ENCODE data around the gene FBXO40.

Gene FBXO40

DNA sequence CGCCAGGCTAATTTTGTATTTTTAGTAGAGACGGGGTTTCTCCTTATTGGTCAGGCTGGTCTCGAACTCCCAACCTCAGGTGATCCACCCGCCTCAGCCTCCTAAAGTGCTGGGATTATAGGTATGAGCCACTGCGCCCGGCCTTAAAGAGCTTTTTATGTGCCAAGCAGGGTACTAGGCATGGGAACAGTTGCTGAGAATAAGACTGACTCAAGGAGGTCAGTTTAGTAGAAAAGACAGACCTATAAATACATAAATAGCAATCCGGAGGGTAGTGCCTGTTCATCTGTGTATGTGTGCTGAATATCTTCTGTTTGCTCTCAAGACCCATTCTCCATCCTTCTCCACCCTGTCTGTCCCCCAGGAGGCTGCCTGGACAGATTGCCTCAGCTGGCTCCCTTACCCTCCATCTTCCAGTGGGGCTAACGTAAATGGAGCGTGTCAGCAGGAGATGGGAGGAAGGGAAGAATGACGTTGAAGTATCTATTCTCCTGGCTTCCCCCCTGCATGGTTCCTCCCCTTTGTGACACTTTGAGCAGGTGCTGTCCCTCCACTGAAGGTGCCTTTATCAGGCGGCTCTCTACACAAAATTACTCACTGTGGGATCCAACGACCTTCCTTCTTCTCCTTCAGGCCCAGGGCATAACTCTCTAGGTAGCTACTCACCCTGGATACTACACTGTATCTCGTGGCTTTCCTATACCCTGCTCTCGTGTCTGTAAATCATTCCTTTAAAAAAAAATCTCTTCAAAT lies 31.1 kb downstream of the FBXO40 start:
- DNase-seq: no peak

DNA sequence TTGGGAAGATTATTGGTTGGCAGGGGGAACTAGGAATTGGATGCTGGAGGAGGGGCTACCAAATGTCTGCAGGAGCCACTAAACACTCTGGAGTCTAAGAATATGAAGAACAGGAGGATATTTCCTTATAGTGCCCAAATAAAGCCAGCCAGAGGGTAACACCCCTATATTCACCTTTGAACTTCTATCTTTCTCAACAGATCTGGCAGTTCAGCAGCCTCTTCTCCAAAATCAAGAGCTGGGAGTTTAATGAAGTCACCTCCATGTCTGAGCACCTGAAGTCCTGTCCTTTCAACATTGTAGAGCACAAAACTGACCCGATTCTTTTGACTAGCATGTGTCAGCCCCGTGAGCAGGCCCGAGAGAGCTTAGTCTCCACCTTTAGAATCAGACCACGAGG lies 33.3 kb downstream of the FBXO40 start:
- DNase-seq: no peak

DNA sequence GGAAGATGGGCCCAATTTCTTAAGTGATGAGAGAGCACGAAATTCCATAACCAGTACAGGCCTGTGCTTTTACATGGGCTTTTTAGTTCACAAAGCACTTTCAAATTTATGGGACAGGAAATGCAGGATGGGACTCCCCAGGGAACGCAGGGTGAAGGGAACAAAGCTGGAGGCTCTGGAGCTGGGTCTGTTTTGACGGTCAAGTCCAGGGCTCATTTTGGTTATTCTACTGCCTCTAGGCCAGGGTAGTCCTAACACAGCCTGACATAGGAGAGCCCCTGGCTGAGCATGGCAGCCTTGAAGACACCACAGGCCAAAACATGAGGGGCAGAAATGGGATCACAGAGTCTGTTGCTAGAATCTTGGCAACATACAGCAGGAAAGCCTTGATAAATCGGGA lies 34.0 kb downstream of the FBXO40 start:
- no peak for DNase-seq

DNA sequence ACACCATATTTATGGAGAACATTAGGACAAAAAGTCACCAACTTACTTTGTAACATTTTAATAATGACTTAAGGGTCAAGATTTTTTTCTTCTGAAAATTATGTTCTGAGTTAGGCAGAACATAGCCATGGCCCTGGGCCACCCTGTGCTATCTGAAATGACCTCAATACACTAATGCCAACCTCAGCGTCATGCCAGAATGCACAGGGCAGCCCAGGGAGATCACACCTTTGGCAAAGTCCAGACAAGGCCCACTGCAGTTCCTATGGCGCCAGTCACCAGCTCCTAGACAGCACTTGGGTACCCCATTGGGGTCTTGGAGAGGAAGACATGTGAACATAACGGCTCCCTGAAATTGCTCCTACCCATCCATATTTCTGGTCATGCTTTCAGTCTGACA lies 34.4 kb downstream of the FBXO40 start:
- DNase-seq: no peak

DNA sequence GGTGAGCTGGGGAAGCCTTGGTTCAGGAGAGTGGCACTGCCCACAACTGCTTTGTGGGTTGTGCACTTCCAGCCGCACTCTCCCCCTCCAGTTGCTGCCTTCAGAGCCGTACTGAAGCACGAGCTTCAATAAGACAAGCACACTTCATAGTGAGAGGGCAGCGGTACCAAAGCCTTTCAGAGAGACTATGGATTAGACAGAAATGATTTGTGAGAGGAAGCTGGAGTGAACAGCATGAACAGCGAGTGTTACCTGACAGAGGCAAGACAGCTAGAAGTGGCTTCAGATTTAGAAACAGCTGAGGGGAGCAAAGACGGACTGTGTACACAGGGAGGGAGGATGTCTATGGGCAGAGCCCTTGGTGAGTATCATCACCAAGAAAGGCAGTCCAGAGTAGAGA lies 36.4 kb downstream of the FBXO40 start:
- no peak for DNase-seq

GRCh38 chr3:121630355-121630754 lies 37.2 kb downstream of the FBXO40 start:
- no peak for DNase-seq

DNA sequence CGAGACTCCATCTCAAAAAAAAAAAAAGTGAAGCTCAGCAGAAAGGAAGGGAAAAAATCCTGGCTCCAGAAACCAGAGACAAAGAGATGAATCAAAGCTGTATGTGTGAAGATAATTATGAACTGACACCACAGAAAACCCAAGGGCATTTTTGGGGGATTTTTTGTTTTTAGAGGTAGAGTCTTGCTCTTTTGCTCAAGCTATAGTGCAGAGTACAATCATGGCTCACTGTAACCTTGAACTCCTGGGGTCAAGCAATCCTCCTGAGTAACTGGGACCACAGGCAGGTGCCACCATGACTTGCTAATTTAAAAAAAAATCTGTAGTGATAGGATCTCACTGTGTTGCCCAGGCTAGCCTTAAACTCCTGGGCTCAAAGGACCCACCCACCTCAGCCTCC lies 44.7 kb downstream of the FBXO40 start:
- no peak for DNase-seq

- DNase-seq: no peak
Measured at GRCh38 chr3:121641127-121641526, 47.9 kb downstream of the FBXO40 start.

DNA sequence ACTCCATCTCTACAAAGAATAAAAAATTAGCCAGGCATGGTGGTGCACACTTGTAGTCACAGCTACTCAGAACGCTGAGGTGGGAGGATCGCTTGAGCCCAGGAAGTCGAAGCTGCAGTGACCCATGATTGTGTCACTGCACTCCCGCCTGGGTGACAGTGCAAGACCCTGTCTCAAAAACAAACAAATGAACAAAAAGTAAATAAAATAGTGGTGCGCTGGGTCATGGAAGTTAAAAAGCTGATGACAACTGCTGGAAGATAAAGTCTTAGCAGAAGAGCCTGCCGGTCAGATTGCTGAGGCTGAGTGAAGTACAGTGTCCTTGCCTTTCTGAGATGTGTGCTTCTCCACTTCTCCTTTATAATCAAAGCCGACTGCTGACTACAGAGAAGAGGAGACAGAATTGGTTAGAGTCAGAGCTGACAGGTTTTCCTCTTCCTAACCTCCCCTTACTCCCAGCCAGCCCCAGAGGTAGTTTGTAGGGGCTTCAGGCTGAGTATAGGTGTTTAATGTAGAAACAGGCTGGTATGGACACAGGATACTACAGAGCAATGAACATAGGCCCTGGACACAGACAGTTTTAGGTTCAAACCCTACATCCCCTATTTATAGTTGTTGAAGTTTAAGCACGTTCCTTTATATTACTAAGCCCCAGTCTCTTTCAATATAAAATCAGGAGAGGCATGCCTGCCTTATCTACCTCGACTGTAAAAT lies 49.6 kb downstream of the FBXO40 start:
- no peak for DNase-seq

GRCh38 chr3:121645054-121645453 lies 51.9 kb downstream of the FBXO40 start:
- no peak for DNase-seq

DNA sequence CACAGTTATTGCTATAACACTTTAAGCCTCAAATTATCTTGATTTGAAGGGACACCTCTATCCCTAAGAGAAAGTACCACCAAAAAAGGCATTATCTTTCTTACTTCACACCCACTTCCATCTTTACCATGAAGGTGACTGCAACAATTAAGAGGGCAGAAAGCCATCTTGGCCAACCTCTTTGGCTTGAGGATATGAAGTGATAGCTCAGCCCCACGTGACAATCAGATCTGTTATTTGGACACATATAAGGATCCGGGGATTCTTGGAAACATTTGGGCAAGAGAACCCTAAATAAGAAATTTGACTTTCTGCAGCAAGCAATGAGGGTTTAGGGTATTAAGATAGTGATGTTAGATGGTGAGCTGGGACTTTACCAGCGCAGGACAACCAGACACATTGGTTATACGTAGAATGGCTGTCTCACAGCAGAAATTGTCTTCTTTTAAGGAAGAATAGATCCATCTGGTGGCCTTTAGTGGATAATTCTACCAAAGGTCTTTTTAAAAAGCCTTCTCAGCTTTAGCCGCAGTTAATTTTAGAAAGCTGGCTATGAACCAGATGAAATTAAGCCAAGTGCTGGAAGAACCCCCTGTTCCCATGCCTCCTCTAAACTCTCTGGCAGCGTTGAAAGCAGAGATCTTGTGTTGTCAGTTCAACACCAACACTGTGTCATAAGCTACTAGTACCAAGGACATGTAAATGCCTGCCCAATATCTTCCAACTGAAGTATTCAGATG lies 55.2 kb downstream of the FBXO40 start:
- no peak for DNase-seq

DNA sequence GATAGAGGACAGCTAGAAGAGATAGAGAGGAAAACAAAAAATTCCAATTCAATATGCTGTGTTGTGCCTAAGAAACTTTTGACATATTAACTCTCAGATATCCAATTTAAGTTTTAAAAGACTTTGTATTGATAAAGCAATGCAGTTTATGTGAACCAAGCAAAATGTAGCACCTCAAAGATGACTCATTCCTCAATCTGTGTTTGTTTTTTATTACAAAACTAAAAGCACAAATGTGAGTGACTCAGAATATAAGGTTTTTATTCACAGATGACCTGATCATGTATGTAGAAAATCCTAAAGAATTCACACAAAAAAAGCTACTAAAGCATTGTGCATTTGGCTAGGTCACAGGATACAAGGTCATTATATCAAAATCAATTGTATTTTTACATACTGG lies 56.5 kb downstream of the FBXO40 start:
- DNase-seq: no peak

- no peak for DNase-seq
Measured at GRCh38 chr3:121651684-121652083, 58.5 kb downstream of the FBXO40 start.

DNA sequence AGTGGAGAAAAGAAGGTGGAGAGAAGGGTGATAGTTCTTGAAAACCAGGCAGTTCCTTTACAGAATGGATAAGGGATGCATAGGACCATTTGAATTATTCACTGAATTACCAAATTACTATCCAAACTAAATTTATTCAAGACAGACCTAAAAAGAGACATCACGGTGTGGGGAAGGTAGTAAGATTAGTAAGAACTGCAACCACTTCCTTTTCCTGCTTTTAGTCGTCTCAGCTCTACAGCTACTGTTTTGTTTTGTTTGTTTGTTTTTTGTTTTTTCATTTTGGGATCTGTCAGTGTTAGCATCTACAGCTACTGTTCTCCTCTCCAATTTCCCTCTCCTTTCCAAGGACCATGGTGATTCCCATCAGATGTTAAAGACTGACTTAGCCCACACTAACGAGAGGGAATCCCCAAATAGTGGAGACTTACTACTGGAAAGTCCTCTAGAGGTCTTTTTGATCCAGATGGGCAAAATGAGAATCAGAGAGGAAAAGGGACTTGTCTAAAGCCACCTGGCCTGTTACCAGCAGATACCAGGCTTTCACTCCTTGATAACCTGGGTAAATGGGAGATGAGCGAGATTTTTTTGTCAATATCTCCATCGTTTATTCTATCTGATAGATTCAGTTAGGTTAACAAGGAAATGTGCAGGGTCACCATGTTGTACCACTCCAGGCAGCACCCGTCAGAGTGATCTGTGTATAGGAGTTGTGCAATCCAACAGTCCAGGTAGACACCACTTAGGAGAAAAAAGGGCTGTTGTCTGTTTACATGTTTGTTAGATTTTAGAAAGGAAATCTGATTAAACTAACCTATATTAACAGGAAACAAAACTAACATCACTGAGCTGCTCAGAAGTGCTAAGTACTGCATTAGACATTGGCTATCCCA lies 61.6 kb downstream of the FBXO40 start:
- no peak for DNase-seq

GRCh38 chr3:121658716-121659435 lies 65.7 kb downstream of the FBXO40 start:
- no peak for DNase-seq

DNA sequence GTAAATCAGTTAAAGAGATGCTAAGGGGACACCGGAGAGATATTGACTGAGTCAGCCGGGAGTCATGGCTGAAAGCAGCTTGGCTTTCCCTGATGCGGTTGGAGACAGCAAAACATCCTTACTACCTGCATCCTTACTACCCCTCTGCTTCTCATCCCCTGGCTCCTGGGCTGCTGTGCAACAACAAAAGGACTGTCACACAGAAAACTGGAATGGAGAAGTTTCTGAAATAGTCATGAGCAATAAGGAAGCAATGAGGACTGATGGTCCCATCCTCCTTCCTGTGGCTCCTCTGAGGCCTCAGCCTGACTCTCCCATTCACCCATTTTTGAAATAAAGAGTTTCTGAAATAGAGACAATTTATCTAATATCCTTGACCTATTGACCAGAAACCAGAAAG lies 66.4 kb downstream of the FBXO40 start:
- DNase-seq: no peak

DNA sequence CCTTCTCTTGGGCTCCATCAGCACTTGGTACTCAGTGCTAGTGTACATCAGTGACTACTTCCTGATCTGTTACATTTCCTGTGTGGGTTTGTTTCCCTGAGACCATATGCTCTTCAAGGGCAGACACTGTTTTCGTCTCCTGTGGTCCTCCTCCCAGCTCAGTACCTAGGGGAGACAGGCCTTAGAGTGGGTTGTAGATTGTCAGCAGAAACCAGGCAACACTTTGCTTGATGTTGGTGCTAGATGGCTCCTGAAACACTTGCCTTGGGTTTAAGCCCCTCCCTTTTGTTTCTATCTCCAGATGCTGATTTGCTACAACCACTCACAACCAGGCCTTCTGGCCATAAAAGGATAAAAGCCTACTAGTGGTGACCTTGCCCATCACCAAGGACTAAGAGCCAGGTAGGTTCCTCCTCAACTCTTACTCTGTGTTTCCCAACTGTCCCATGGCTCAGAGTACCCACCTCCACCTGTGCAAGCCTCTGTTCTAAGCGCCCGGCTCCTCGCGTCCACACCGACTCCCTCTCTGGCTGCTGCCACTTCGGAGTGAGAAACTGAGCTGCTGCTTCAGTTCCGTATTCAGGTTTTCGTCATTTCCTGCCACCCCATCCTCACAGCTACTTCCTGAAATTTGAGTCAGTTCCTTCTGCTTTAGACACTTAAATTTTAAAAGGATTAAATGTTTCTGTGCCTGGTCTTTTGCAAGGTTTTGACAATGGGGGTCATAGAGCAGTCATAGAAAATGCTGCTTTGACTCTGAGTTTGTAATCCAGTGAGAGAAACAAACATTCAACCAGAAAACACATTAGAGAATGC lies 67.4 kb downstream of the FBXO40 start, which contains the start of gene HCLS1:
Gene HCLS1 (minus strand): TSS at position 548 of the 816 bp plus-strand sequence. CDS start 2,556 bp downstream, outside the sequence.
- DNase-seq: peak; percentile 73

- DNase-seq: no peak
Measured at GRCh38 chr3:121661376-121661775, 68.2 kb downstream of the FBXO40 start.

GRCh38 chr3:121662742-121663141 lies 69.6 kb downstream of the FBXO40 start:
- DNase-seq: no peak

GRCh38 chr3:121663171-121663847 lies 70.1 kb downstream of the FBXO40 start:
- no peak for DNase-seq

Measured in stimulated activated CD4-positive, alpha-beta T cell treated with anti-CD3 and anti-CD28 coated beads, Interleukin-1b, Interleukin-23, amount 100 ng/mL, for 48 hours (primary cell).